HepG2 (cell line): ENCODE results near the gene SLC38A8. TPM values are rescaled to one million over a fixed set of nuclear protein-coding genes. Genes with fewer than 3 reads are reported as not detected.
A peak's percentile ranks its signal among the peaks of the same experiment; 100 is the strongest.

Experiments used
- ATAC-seq: fragments of 200-7000 bp; cut with Tn5 transposase; 3 replicates; pipeline ENCODE4 v1.9.1; 2020; ENCODE audit warnings: mild to moderate bottlenecking, moderate library complexity
- BruUV-seq: library from RNA; stranded (reverse); fragments of 400-500 nt; replicated peaks from 2 replicates; lab custom pipeline; 2021; lab: Mats Ljungman, UMichigan
- CTCF ChIA-PET: fragments of 300-600 bp; formaldehyde crosslinking; extraction: SDS; loops from one replicate; lab custom pipeline; 2021; ENCODE audit warnings: low total read pairs, inconsistent platforms, low intra/inter-chr PET ratio; lab: Yijun Ruan, JAX
- POLR2A ChIA-PET: fragments of 350-600 bp; sonication (Branson Sonifier 250); formaldehyde crosslinking; loops from one replicate; lab custom pipeline; 2020; ENCODE audit warnings: antibody characterized with exemption, inconsistent platforms; lab: Yijun Ruan, JAX
- DNase-seq: peaks from one replicate; pipeline ENCODE4 v3.0.0-alpha.2; 2015; ENCODE audit warnings: low spot score
- FAIRE-seq: peaks from 3 replicates; lab custom pipeline; 2011; peaks lifted over from hg19 to GRCh38; lab: Jason Lieb, UNC
- H2AFZ ChIP-seq: one replicate; pipeline ENCODE4 v1.6.1; 2011; ENCODE audit warnings: low read length, inconsistent platforms
- H3K27ac ChIP-seq: fragments of 300-600 bp; 3 replicates; pipeline ENCODE4 v1.8.0; 2011; ENCODE audit warnings: mixed run types, mild to moderate bottlenecking, mixed read lengths, low read length, inconsistent platforms; ENCODE audit not compliant: insufficient read depth; ENCODE audit errors: extremely low read length
- H3K27me3 ChIP-seq, 2 experiments: fragments of 200-600 bp in 1 of 2; 2 replicates in 1 of 2; 3 replicates in 1 of 2; pipeline versions ENCODE4 v1.6.0 to v1.8.0; 2011; ENCODE audit warnings: low read length in 2 of 2, mild to moderate bottlenecking in 2 of 2, moderate library complexity in 2 of 2, inconsistent platforms in 1 of 2; ENCODE audit not compliant: insufficient read depth in 2 of 2, control insufficient read depth in 1 of 2
- H3K36me3 ChIP-seq, 2 experiments: fragments of 200-600 bp in 1 of 2; replicated peaks in 1 of 2; 2 replicates in 1 of 2; 3 replicates in 1 of 2; pipeline versions ENCODE4 v1.5.1 to v1.8.0; 2011; ENCODE audit warnings: low read length in 2 of 2, inconsistent platforms in 1 of 2; ENCODE audit not compliant: insufficient read depth in 2 of 2, control insufficient read depth in 1 of 2
- H3K4me1 ChIP-seq: 2 replicates; pipeline ENCODE4 v1.5.1; 2012; ENCODE audit warnings: low read length, inconsistent platforms; ENCODE audit not compliant: insufficient read depth
- H3K4me2 ChIP-seq: 2 replicates; pipeline ENCODE4 v1.6.0; 2011; ENCODE audit warnings: low read depth, low read length, inconsistent platforms
- H3K4me3 ChIP-seq, 3 experiments: fragments of 200-600 bp in 1 of 3; sonication (generic), shearing (Covaris generic) in 1 of 3; replicated peaks in 1 of 3; 2 replicates each; pipeline ENCODE4 v1.5.1; 2011 to 2016; ENCODE audit warnings: low read length in 3 of 3, inconsistent platforms in 2 of 3, low read depth in 2 of 3, mild to moderate bottlenecking in 2 of 3, control low read depth in 1 of 3, mixed read lengths in 1 of 3; ENCODE audit not compliant: insufficient read depth in 1 of 3
- H3K79me2 ChIP-seq: one replicate; pipeline ENCODE4 v1.6.1; 2011; ENCODE audit warnings: low read length, inconsistent platforms; ENCODE audit not compliant: insufficient read depth
- H3K9ac ChIP-seq: 2 replicates; pipeline ENCODE4 v1.6.0; 2011; ENCODE audit warnings: mild to moderate bottlenecking, low read depth, low read length, inconsistent platforms; ENCODE audit not compliant: insufficient read depth
- H3K9me3 ChIP-seq: 2 replicates; pipeline ENCODE4 v1.5.1; 2012; ENCODE audit warnings: mild to moderate bottlenecking, low read length
- H4K20me1 ChIP-seq: 2 replicates; pipeline ENCODE4 v1.6.0; 2011; ENCODE audit warnings: inconsistent platforms, mild to moderate bottlenecking, low read length, moderate library complexity; ENCODE audit not compliant: insufficient read depth
- RAD21 ChIP-seq: fragments of 450-650 bp; formaldehyde crosslinking; IDR thresholded peaks from 2 replicates; pipeline ENCODE4 v1.5.0; 2020; ENCODE audit warnings: mild to moderate bottlenecking
- SAP130 ChIP-seq: IDR thresholded peaks from 2 replicates; pipeline ENCODE4 v1.6.1; 2016; ENCODE audit warnings: low read depth
- SMC3 ChIP-seq: IDR thresholded peaks from 2 replicates; pipeline ENCODE4 v1.6.1; 2011; ENCODE audit warnings: low read length, improper control_type of control experiment
- STAG1 ChIP-seq: sonication (generic); formaldehyde crosslinking; IDR thresholded peaks from 2 replicates; pipeline ENCODE4 v1.4.0; 2020; ENCODE audit warnings: missing genetic modification reagents
- TCF12 ChIP-seq, 2 experiments: fragments of 450-650 bp in 1 of 2; sonication (generic) in 1 of 2; formaldehyde crosslinking in 1 of 2; IDR thresholded peaks; 2 replicates each; pipeline versions ENCODE4 v1.6.1 to v1.8.0; 2017 to 2022; ENCODE audit warnings: antibody characterized with exemption in 1 of 2, mild to moderate bottlenecking in 1 of 2, missing genetic modification reagents in 1 of 2, moderate library complexity in 1 of 2
- ZBTB38 ChIP-seq: sonication (generic); formaldehyde crosslinking; IDR thresholded peaks from 2 replicates; pipeline ENCODE4 v1.5.1; 2020; ENCODE audit warnings: mild to moderate bottlenecking, missing genetic modification reagents
- ZNF556 ChIP-seq: sonication (generic); formaldehyde crosslinking; IDR thresholded peaks from 2 replicates; pipeline ENCODE4 v1.4.0; 2020; ENCODE audit warnings: mild to moderate bottlenecking, missing genetic modification reagents, borderline replicate concordance
- WGBS: methylation state at CpG from one replicate; pipeline ENCODE4 v1.1.6; 2017; ENCODE audit warnings: low lambda C conversion rate; 5-methylcytosine and 5-hydroxymethylcytosine counted together
- in situ Hi-C: cut with HindIII; loops from 2 replicates; pipeline ENCODE4 v1.10.0; 2017; ENCODE audit warnings: low pct_unique_long_range_greater_than_20kb; ENCODE audit not compliant: extremely low pct_ligation_motif_present
- intact Hi-C: fragments of 100-400 bp; cut with micrococcal nuclease; formaldehyde crosslinking; loops from one replicate; pipeline ENCODE4 v1.10.0; 2022; ENCODE audit not compliant: unreplicated experiment
- polyA plus RNA-seq, 8 experiments: library from polyadenylated mRNA; depleted of rRNA in 3 of 8; stranded (reverse) in 7 of 8; unstranded in 1 of 8; fragments of >200 nt; fragmentation: Illumina TruSeq in 4 of 8; extraction: Trizol in 4 of 8; gene quantifications; 2 replicates each; pipeline versions ENCODE4 v1.2.1 to v1.2.3, GENCODE V29; 2011 to 2016; ENCODE audit warnings: low read depth in 4 of 8, missing spikeins in 1 of 8, mixed read lengths in 1 of 8; ENCODE audit not compliant: insufficient read depth in 1 of 8
- total RNA-seq, 5 experiments: library from RNA; depleted of rRNA; stranded (reverse); fragments of >200 nt; fragmentation: Illumina TruSeq; extraction: Trizol; gene quantifications; 2 replicates each; pipeline ENCODE4 v1.2.3, GENCODE V29; 2016; ENCODE audit warnings: low read depth in 1 of 5
- TF ChIP-seq, protein P1 (sequence below): sonication (generic); formaldehyde crosslinking; IDR thresholded peaks from 2 replicates; pipeline ENCODE4 v1.5.0; 2020; ENCODE audit warnings: mild to moderate bottlenecking, missing genetic modification reagents, moderate library complexity

The SLC38A8 gene
- total and polyA plus RNA-seq, 2 of the 13 experiments (the other 11 are each of a cell fraction or from before 2014, with no cell fraction given) = 0.24 to 0.37 TPM

- Histone ChIP-seq H3K79me2 (no peaks in the 10 kb centered on the region), H3K4me1 (no peaks in the 10 kb centered on the region), H3K27me3 (no peaks in the 10 kb centered on the region), H3K9ac (no peak overlapping the region), H3K4me2 (no peak overlapping the region), H3K27ac (no peak overlapping the region), H3K36me3 (peaks cover 36 to 87% of the 10 kb centered on the region in 2 experiments), H2AFZ (no peak overlapping the region), H3K9me3 (no peaks in the 10 kb centered on the region), H3K4me3 (no peak overlapping the region), H4K20me1 (peaks cover 4% of the 10 kb centered on the region; the same call in 1 of the 2 replicates)
- intact Hi-C loops (no loop called here), in situ Hi-C loops (loop anchor here (5.0 kb wide), 1 partner anchor 88 kb away; no protein-coding TSS in a partner anchor)
- TF ChIP-seq TCF12 (IDR thresholded peaks at IDR 0.05) = no peak
- no peak for TF ChIP-seq TCF12 (CRISPR knock-in tag; IDR thresholded peaks at IDR 0.05)
- TF ChIP-seq, protein P1, sequence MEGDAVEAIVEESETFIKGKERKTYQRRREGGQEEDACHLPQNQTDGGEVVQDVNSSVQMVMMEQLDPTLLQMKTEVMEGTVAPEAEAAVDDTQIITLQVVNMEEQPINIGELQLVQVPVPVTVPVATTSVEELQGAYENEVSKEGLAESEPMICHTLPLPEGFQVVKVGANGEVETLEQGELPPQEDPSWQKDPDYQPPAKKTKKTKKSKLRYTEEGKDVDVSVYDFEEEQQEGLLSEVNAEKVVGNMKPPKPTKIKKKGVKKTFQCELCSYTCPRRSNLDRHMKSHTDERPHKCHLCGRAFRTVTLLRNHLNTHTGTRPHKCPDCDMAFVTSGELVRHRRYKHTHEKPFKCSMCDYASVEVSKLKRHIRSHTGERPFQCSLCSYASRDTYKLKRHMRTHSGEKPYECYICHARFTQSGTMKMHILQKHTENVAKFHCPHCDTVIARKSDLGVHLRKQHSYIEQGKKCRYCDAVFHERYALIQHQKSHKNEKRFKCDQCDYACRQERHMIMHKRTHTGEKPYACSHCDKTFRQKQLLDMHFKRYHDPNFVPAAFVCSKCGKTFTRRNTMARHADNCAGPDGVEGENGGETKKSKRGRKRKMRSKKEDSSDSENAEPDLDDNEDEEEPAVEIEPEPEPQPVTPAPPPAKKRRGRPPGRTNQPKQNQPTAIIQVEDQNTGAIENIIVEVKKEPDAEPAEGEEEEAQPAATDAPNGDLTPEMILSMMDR (CRISPR knock-in tag) = peak; percentile 52
- TF ChIP-seq STAG1 (CRISPR knock-in tag) = peak; percentile 24
- 0 out of 2 replicates have a peak, but pooled peaks have one; percentile 42 for TF ChIP-seq ZBTB38 (CRISPR knock-in tag)
- 0 out of 2 replicates have a peak, but pooled peaks have one; percentile 27 for TF ChIP-seq RAD21 (CRISPR knock-in tag)
- no peak for TF ChIP-seq ZNF556 (CRISPR knock-in tag)
- TF ChIP-seq SAP130 (CRISPR knock-in tag) = 0 out of 2 replicates have a peak, but pooled peaks have one; percentile 25
- TF ChIP-seq SMC3 = peak; percentile 52
- FAIRE-seq (peak; percentile 4), ATAC-seq (peak; percentile 58), DNase-seq (peak; percentile 24)
- 93% methylated on average over 14 of the region's 15 CpGs for WGBS
- ChIA-PET POLR2A (no interaction called here), CTCF (interaction anchor here (0.7 to 1.2 kb wide), 2 partner anchors 86 to 98 kb away, joined by 3 read pairs; partner anchors contain the start of gene TAF1C)
- BruUV-seq = no TSS peak
Measured at GRCh38 chr16:84088695-84089395, 46.2 kb upstream of the SLC38A8 start.
